Kidney glomerular epithelial cell (primary cell): ENCODE measurements around the gene CACNA1F.

Source experiments
- DNase-seq: peaks from one replicate; lab custom pipeline; 2025; lab: John Stamatoyannopoulos, UW

The CACNA1F gene

GRCh38 chrX:49233176-49233575 is at the start of gene CACNA1F:
Gene CACNA1F, minus strand, starts transcription at chrX:49233340. Its CDS starts 31 bp downstream, at chrX:49233309.
- DNase-seq: no peak

- DNase-seq: peak; percentile 0
These were observed 49.5 kb upstream of the CACNA1F start for GRCh38 chrX:49282647-49283011.

- no peak for DNase-seq
These were observed 44.9 kb upstream of the CACNA1F start for GRCh38 chrX:49278081-49278480.

GRCh38 chrX:49277535-49277830 is 44.3 kb upstream of the CACNA1F start:
- DNase-seq: no peak

- no peak for DNase-seq
These were observed 43.8 kb upstream of the CACNA1F start for GRCh38 chrX:49276671-49277534.

- no peak for DNase-seq
These were observed 43.1 kb upstream of the CACNA1F start for GRCh38 chrX:49276207-49276606.

- no peak for DNase-seq
These were observed 40.1 kb upstream of the CACNA1F start for GRCh38 chrX:49273181-49273727.

- DNase-seq: no peak
These were observed 39.3 kb upstream of the CACNA1F start for GRCh38 chrX:49272421-49272820.

GRCh38 chrX:49271341-49271740 is 38.2 kb upstream of the CACNA1F start:
- DNase-seq: no peak

GRCh38 chrX:49270249-49270921 is 37.2 kb upstream of the CACNA1F start:
- DNase-seq: no peak

- DNase-seq: no peak
These were observed 36.7 kb upstream of the CACNA1F start, which contains the start of gene PPP1R3F for GRCh38 chrX:49269767-49270248. Gene PPP1R3F, plus strand, starts transcription at chrX:49269793. Its CDS starts 77 bp downstream, at chrX:49269870.

- DNase-seq: peak; percentile 90
These were observed 36.0 kb upstream of the CACNA1F start for GRCh38 chrX:49269010-49269766.

- DNase-seq: no peak
These were observed 35.5 kb upstream of the CACNA1F start for GRCh38 chrX:49268702-49269009.

GRCh38 chrX:49266523-49267445 is 33.6 kb upstream of the CACNA1F start:
- DNase-seq: no peak

- no peak for DNase-seq
These were observed 31.3 kb upstream of the CACNA1F start, which contains the start of gene FOXP3 for GRCh38 chrX:49264460-49264859. Gene FOXP3, minus strand, starts transcription at chrX:49264710. Its CDS starts 6,205 bp downstream, at chrX:49258505.

GRCh38 chrX:49263631-49264030 is 30.5 kb upstream of the CACNA1F start:
- DNase-seq: no peak

- DNase-seq: no peak
These were observed 29.5 kb upstream of the CACNA1F start for GRCh38 chrX:49262603-49263002.

- DNase-seq: no peak
These were observed 27.3 kb upstream of the CACNA1F start for GRCh38 chrX:49260221-49260985.

GRCh38 chrX:49258749-49259124 is 25.6 kb upstream of the CACNA1F start:
- no peak for DNase-seq
